G401 (cell line): ENCODE measurements around the gene NIFK. TPM values are rescaled to one million over a fixed set of nuclear protein-coding genes. Genes with fewer than 3 reads are reported as not detected.
"Not testable (repeated sequence)": the region's sequence is repeated elsewhere in the genome, so short reads cannot be mapped to it uniquely, and the experiment has no call there.

ENCODE experiments used
- DNase-seq: peaks from one replicate; pipeline ENCODE4 v3.0.0-alpha.2; 2015; ENCODE audit warnings: low spot score
- in situ Hi-C: cut with HindIII; loops from 2 replicates; pipeline ENCODE4 v1.10.0; 2016; ENCODE audit warnings: low sequenced_read_pairs, mixed read lengths
- total RNA-seq: library from RNA; depleted of rRNA; stranded (reverse); fragments of >200 nt; shearing (Covaris generic); gene quantifications from 2 replicates; pipeline ENCODE4 v1.2.3, GENCODE V29; 2014

The NIFK gene
- total RNA-seq, 1 experiment from 2014 or later, result 103 TPM

DNA sequence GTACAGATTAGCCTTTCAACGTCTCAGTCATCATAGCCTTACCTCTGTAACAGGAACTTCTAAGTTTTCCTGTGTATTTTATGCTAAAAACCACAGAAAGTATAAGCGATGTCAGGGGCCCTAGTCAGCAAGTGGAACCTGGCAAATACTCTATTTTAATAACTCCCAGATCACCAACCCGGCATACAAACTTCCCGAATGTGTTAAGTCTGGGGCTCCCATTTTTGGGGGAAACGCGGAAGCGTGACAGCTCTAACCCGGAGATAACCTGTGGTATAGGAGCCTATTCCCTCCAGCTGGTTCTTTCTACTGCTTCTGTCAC, 574 bp downstream of the NIFK start:
- peak; percentile 47 for DNase-seq
- in situ Hi-C loops, result no loop called here

DNA sequence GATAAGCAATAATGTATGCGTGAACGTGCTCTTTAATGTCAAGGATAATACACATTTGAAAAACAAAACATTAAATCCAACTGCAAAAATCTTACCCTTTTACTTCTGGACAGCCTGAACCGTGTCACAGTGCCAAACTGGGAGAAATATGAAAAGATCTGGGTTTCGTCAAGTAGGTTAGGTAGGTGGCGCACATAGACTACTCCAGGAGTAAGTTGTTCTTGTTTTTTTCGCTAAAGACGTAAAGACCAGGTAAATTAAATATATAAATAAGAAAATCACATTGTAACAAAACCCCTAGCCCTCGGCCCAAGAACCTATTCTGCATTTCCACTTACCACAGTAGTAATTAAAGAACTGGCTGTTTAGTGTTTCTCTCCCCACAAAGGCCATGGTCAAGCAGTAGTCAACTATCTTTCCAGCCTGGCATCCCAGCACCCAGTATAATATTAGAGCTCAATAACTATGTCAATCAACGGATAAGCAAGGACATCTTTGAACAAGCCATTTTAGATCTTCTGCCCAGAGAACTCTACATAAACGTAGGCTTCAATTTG, 1.1 kb downstream of the NIFK start:
- in situ Hi-C loops, result no loop called here
- DNase-seq, result peak; percentile 17

DNA sequence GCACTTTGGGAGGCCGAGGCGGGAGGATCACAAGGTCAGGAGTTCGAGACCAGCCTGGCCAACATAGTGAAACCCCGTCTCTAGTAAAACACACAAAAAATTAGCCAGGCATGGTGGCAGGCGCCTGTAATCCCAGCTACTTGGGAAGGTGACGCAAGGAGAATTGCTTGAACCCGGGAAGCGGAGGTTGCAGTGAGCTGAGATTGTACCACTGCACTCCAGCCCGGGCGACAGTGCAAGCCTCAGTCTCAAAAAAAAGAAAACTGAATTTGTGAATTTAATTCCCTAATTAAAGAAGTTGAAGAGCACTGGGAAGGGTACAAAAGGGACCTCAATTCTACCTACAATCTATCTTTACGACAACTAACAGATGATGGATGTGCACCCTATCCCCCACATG, 2.1 kb downstream of the NIFK start:
- in situ Hi-C loops, DNase-seq: not testable (repeated sequence)

DNA sequence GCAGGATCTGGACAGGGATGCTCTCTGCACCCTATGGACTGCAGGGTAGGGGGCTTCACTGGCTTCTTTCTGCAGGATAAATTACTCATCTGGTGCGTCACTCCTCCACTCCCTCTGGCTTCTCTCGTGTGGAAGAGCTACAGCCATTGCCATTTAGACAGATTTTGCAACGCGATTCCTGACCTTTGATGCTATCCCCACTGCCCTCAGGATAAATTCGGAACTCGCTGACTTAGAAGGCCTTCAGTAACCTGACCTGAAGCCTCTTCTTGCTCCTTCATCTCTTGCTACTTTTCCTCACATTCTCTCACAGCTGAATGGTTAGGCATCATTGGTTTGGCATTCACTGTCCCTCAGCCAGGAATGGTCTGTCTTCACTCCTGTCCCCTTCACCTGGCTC, 5.3 kb downstream of the NIFK start:
- no peak for DNase-seq
- in situ Hi-C loops, result no loop called here

DNA sequence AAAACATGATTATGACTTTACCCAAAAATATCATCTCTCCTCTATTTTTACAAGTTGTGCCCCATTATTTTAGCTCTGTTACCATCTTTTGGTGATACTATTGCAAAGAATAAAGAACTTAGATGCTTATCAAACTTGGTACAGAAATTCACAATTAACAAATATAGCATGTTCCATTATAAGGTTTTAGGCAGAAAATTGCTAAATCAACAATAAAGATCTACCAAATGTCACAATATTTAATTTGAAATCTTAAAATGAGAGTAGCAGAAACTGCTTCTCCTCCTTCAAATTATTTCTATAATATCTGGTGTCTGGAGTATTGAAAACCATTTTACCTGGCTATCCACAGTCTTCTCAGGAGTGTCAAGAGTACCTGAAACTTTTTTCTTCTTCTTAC, 8.7 kb downstream of the NIFK start:
- in situ Hi-C loops, result no loop called here
- DNase-seq, result no peak

DNA sequence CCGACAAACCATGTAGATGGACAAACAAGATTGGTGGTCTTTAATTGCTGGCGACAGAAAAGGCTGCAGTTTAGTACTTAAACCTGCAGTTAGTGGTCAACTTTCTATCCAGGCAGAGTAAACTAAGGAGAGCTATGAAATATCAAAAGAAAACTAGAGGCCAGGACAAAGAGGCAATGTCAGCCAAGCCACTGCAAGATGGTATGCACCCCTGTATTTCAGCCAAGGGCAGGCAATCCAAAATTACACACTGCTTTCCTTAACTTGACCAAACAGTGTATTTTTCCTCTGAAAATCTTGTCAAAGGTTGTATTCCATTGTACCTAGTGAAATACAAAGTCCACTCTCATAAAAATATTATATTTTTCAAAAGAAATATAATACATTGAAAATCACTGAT, 9.3 kb downstream of the NIFK start:
- in situ Hi-C loops, result no loop called here
- DNase-seq, result no peak

DNA sequence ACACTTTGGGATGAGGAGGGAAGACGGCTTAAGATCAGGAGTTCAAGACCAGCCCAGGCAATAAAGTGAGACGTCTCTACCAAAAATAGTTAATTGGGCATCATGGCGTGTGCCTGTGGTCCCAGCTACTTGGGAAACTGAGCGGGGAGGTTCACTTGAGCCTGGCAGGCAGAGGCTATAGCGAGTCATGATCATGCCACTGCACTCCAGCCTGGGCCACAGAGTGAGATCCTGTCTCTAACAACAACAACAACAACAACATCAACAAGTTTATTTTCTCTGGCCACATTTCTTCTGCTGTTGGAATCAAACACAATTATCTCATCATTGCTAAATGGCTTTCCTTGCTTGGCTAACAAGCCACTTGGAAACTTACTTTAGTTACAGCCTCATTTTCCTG, 13.4 kb downstream of the NIFK start:
- in situ Hi-C loops, result no loop called here
- no peak for DNase-seq

DNA sequence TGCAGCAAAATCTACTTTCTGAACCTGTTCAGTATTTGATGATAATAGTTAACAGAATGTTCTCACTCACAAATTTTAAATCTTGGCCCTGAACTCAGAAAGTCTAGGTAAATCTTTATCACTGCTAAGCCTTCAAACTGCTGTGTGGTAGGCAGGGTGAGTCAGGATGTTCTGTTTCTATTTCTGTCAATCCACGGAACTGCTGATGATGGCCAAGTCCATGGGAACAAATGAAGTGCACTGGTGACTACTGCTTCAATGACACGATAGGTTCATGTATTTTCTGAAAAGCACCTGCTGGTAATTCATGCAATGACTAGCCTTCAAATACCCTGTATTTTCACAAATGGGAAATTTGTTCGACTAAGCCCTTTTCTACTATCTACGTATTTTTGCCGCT, 14.2 kb downstream of the NIFK start:
- in situ Hi-C loops, result no loop called here
- DNase-seq, result no peak

DNA sequence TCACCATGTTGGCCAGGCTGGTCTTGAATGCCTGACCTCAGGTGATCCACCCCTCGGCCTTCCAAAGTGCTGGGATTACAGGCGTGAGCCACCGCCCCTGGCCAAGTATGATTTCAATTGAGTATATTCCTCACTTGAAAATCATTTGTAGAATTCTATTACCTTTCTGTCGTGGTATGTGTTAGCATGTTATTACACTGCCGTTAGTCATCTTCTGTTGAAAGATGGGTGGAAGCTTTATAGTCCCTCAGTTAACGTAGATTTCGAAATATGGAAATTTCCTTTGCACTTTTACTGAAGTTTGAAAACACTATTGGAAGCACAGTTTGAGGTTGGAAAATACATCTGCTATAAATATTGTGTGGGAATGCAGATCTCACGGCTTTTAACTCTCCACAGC, 14.7 kb downstream of the NIFK start:
- in situ Hi-C loops, result no loop called here
- DNase-seq, result no peak

DNA sequence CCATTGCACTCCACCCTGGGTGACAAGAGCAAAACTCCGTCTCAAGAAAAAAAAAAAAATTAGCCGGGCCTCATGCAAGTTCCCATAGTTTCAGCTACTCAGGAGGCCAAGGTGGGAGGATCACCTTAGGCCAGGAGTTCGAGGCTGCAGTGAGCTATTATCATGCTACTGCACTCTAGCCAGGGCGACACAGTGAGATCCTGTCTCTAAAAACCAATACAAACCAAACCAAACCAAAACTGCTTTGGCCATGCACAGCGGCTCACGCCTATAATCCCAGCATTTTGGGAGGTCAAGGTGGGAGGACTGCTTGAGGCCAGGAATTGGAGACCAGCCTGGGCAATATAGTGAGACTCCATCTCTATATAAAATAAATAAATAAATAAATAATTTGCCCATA, 19.1 kb downstream of the NIFK start:
- no peak for DNase-seq
- in situ Hi-C loops, result no loop called here

DNA sequence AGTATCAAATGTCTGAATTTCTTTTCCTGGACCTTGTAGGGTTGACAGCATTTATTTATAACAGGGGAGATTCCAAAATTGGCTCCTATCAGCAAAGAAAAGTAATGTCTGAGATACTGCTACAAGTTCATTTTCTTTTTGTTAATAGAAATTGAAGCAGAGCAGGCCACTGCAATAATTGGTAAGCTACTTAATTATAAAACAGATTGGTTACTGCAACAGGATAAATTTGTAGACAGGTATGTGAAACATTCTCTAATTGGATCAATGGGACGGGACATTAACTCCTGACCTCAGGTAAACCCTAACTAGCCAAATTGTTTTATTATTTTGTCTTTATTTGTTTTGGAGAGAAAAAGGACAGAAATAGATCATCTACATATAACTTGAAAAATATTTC, 20.5 kb downstream of the NIFK start:
- DNase-seq, result no peak
- in situ Hi-C loops, result no loop called here

DNA sequence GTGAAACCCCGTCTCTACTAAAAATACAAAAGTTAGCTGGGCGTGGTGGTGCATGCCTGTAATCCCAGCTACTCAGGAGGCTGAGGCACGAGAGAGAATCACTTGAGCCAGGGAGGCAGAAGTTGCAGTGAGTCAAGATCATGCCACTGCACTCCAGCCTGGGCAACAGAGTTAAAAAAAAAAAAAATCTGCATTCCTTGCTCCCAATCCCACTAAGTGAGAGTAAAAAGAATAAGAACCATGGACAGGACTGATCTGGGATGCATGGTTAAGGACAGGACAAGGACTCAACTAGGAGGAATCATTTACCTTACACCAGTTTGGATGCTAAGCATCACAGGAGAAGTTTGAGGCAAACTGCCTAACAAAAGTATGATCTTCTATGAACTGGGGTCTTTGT, 25.2 kb downstream of the NIFK start:
- DNase-seq, in situ Hi-C loops: not testable (repeated sequence)

DNA sequence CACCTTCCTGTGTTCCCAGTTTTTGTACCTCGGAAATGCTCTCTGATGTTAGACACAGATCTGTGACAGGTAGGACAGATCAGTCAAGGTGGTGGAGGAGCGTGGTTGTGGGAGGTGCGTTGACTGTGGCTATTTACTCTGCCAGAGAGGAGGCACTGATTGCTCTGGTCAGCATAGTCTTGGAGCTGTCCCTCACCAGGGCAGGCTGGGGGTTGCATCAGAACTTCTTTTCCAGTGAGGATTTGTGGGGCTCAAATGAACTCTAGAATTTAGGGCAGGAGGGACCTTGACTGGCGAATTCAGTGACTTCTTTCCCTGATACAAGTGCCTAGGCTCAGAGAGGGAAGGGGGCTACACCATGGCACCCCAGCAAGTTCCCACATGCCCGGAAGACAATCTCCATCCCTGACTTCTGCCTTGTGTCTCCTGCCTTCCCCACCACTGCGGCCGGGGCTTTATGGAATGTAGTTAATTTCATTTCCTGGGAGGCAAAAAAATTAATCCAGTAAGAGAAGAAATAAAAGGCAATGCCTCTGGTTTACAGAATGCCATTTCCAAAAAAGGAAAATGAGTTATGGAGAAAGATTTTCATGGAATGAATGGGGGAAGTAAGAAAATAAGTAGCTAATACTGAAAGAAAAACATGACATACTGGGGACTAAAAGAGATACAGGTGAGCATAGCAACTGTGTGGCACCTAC, 26.1 kb downstream of the NIFK start:
- no peak for DNase-seq
- in situ Hi-C loops, result no loop called here

DNA sequence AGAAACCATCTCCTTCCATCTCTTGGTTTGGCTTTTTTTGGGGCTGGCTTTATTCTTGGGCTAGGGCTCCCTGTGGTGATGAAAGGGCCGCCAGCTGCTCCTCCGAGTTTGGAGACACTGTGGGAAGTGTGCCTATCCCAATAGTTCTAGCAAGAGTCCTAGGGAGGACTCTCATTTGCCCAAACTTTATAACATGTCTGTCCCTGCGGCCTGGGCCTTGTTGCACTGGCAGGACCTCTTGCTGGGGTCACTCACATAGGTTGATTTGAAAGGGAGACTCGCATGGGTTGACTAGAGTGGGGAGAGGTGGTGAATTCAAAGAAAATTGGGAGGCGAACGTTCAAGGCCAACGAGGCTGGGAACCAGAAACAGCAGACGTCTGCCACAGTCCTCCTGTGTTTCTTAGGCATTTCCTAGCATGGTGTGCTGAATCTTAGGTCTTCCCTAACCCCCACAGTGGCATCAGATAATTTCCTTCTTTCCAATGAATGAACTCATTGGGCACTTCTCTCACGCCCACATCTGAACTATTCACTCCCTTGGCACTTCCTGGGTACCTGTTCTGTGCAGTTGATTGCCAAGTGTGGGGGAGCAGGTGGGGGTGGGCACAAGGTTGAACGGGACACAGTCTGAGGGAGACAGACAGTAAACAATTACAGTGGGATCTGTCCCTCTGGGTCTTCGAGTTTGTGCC, 26.8 kb downstream of the NIFK start:
- no peak for DNase-seq
- in situ Hi-C loops, result no loop called here

DNA sequence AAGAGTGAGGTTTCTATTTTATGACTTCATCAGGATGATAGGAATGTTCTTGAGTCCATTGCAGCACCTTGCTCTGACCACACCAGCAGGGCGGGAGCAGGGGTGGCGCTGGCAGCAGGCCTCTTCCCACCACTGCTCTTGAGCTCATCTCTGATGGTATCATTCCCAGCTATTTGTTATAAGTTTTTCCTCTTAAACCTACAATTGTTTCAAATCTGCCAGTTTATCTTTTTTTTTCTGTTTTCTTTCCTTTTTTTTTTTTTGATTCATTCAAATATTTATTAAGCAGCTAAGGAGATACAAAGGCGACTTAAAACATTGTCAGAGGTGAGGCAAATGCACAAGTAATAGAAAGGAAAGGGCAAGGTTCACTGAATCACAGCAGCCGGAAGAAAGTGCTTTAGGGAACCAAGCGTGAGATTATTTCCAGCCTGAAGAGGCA, 28.7 kb downstream of the NIFK start:
- in situ Hi-C loops, result no loop called here
- no peak for DNase-seq

DNA sequence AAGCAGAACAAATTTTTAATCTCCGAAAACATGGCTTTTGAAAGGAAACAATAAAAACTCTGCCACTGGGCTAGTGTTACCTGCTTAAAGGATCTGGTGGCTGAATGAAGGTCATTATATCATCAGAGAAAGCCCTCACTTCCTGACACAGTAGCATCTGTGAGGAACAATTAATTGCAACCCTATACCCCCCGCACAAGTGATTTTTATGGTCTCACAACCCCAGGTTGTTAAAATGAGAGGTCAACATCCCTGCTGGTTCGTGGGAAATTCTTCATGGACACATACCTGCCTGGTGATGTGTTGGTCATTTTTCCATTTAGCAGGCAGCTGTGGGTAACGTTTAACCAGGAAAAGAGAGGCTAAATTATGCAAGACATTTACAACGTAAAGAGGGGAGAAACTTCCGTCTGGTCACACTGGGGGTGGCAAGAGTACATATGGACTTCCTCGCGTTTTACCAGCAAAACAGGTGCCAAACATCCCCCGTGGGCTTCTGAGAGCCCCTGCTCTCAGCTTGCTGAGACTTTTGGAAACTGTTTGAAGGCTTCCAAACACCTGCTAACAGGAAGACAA, 29.2 kb downstream of the NIFK start:
- in situ Hi-C loops, result no loop called here
- DNase-seq, result no peak

DNA sequence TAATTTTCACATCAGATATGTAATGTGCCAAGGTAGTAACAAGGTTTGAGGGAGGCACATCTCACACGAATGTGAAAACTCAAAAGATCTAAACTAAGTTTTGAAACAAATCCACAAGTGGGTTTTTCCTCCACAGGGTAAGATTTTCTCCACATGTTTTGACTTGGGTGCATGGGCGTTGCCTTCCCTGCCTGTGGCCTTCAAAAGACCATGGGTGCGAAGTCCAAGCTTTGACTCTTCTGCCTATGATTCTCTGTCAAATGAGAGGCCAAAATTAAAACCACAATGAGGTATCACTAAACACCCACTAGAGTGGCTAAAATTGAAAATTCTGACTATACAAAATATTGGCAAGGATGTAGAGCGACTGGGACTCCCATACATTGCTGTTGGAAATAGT, 30.7 kb downstream of the NIFK start:
- in situ Hi-C loops, result no loop called here
- no peak for DNase-seq

DNA sequence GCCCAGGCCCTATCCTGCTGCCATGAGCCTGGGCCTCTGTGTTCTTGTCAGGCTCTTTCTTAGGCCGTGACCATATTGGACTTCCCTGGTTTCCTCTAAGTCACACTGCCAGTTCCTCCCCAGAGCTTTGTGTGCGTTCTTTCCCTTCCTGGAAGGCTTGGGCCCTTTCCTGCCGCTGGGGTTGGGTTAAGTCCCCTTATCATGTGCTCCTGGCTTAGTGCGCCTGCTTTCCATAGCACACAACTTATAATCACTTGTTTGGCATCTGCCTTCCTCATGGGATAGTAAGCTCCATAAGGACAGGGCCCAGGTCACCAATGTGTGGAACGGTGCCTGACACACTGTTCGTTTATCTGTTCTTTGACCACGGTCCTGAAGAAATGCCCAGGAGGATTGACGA, 31.3 kb downstream of the NIFK start:
- DNase-seq, result no peak
- in situ Hi-C loops, result no loop called here

DNA sequence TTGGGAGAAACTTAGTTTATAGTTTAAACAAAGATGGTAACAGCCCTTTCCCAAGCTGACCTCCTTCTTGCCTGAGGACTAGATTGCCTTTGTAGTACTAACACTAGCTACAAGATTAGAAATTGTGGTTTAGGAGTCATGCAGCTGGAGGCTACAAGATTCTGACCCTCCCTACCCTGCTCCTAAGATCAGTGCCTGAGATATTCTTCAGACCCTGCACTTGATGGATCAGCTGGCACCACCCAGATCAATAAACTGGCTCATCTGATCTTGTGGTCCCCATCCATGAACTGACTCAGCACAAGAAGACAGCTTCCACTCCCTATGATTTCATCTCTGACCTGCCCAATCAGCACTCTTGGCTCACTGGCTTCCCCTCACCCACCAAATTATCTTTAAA, 34.9 kb downstream of the NIFK start:
- in situ Hi-C loops, DNase-seq: not testable (repeated sequence)

DNA sequence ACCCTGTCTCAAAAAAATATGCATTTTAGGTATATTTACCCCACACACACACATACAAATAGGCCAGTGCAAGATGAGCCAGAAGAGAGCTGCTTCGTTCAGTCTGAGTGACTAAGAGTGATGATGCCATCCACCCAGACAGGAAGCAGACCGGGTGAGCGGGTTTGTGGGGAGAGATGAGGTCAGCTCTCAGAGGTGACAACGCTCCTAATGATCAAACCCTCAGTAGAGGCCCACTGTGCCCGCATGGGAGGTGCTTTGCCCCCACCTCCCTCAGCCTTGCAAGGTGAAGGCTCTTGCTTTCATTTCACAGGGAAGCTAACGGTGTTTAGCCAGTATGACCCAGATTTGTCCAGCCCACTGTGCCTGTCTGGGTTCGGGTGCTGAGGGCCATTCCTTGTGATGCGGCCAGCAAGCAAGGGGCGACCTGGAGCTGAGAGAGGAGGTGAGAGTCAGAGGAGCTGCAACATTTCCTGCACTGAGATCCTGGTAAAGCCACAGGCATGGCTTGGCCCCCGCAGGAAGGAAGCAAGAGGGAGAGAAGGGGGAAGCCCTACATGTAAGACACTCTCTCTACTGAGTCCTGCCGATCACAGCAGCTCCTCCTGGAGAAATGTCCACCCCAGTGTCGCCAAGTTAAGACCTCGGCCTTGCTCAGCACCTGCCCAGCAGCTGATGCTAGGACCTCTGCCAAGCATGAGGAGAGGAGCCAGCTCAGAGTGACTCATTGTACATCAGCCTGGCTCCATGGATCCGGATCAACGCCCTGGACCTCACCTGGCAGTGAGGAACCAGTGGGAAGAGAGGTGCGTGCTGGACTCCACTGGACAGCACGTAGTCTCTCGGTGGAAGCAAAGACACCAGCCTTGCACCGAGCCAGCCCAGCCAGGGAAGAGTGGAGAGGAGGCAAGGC, 37.0 kb downstream of the NIFK start:
- in situ Hi-C loops, result no loop called here

More for the DNA sequence above, 37.0 kb downstream of the NIFK start:
- peak; percentile 9 for DNase-seq
